HepG2 (cell line): Measurements from ENCODE around the gene LIPC.

Source experiments
- ESRRA ChIP-seq: sonication (generic); formaldehyde crosslinking; IDR thresholded peaks from 2 replicates; pipeline ENCODE4 v1.5.1; 2020; ENCODE audit warnings: mild to moderate bottlenecking, low read depth, missing genetic modification reagents
- MTF2 ChIP-seq: sonication (generic); formaldehyde crosslinking; IDR thresholded peaks from 2 replicates; pipeline ENCODE4 v1.5.0; 2020; ENCODE audit warnings: missing genetic modification reagents, borderline replicate concordance
- POLR2A ChIP-seq, 2 experiments: IDR thresholded peaks; 2 replicates each; pipeline ENCODE4 v1.6.1; 2011; ENCODE audit warnings: low read depth in 2 of 2, low read length in 2 of 2, mild to moderate bottlenecking in 1 of 2, moderate library complexity in 1 of 2; ENCODE audit not compliant: insufficient read depth in 1 of 2
- RBFOX2 ChIP-seq: fragments of 200-400 bp; formaldehyde crosslinking; IDR thresholded peaks from 2 replicates; pipeline ENCODE4 v1.6.1; 2017; ENCODE audit warnings: low read depth, mild to moderate bottlenecking, low read length
- SOX5 ChIP-seq: IDR thresholded peaks from 2 replicates; pipeline ENCODE4 v1.6.1; 2016; ENCODE audit warnings: borderline replicate concordance
- ZNF3 ChIP-seq: IDR thresholded peaks from 2 replicates; pipeline ENCODE4 v1.7.0; 2017; ENCODE audit warnings: inconsistent platforms
- ZNF317 ChIP-seq: sonication (generic); formaldehyde crosslinking; IDR thresholded peaks from 2 replicates; pipeline ENCODE4 v1.5.0; 2020; ENCODE audit warnings: mild to moderate bottlenecking, missing genetic modification reagents
- ZNF747 ChIP-seq: sonication (generic); formaldehyde crosslinking; IDR thresholded peaks from 2 replicates; pipeline ENCODE4 v1.8.1; 2023; ENCODE audit warnings: missing genetic modification reagents, mild to moderate bottlenecking, borderline replicate concordance
- ZNF775 ChIP-seq: sonication (generic); formaldehyde crosslinking; IDR thresholded peaks from 2 replicates; pipeline ENCODE4 v1.4.0; 2020; ENCODE audit warnings: missing genetic modification reagents, mild to moderate bottlenecking, moderate library complexity, borderline replicate concordance
- TF ChIP-seq, protein P1 (sequence below): sonication (generic); formaldehyde crosslinking; conservative IDR thresholded peaks from 2 replicates; pipeline ENCODE4 v1.4.0; 2020; ENCODE audit warnings: missing genetic modification reagents

DNA sequence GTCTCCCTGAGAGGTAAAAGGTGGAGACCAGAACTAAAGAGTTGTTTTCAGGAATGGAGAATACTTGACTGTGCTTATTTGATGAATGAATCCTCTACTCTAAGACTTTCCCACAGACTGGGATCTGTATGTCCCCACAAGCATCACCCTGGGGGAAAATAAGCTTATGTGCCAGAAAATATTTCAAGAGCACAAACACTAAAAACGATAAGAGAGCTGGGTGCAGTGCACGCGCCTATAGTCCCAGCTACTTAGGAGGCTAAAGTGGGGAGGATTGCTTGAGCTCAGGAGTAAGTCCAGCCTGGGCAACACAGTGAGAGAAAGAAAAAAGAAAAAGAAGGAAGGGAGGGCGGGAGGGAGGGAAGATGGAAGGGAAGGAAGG is 167.0 kb downstream of the LIPC start:
- TF ChIP-seq ZNF775 (no peak), ZNF3 (CRISPR knock-in tag) (no peak), MTF2 (CRISPR knock-in tag) (no peak), RBFOX2 (no peak), ZNF747 (CRISPR knock-in tag) (no peak), ZNF317 (CRISPR knock-in tag) (no peak), POLR2A (IDR thresholded peaks at IDR 0.05; ENCODE audit: insufficient read depth in 1 of 2, low read depth in 2 of 2, low read length in 2 of 2) (no peak), SOX5 (no peak), ESRRA (CRISPR knock-in tag) (no peak)
- TF ChIP-seq, protein P1, sequence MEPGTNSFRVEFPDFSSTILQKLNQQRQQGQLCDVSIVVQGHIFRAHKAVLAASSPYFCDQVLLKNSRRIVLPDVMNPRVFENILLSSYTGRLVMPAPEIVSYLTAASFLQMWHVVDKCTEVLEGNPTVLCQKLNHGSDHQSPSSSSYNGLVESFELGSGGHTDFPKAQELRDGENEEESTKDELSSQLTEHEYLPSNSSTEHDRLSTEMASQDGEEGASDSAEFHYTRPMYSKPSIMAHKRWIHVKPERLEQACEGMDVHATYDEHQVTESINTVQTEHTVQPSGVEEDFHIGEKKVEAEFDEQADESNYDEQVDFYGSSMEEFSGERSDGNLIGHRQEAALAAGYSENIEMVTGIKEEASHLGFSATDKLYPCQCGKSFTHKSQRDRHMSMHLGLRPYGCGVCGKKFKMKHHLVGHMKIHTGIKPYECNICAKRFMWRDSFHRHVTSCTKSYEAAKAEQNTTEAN (CRISPR knock-in tag): no peak
